ENCODE results near the gene ITIH5.

ITIH5 gene

DNA sequence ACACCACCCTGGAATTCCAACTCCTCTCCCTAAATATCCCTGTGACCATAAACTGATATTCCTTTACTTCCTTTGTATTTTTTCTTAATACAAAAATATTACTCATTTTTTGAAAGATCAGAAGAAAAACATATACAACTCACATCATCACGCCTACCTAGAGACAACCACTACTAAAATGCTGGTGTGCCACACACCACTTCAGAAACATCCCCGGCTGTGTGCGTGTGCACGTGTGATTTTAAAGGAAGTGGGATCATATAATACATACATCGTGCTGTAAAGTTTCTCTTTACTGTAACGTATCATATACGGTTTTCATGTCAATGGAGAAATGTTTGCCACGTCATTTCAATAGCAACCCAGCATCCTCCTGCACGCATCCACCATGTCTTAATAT, 76.5 kb downstream of the ITIH5 start:
- Histone ChIP-seq H3K9me3 (replicated peaks; ENCODE audit: insufficient read depth, low read length) (no peaks in the 10 kb centered on the region), H3K4me3 (ENCODE audit: low read length) (no peak overlapping the region), H3K4me1 (ENCODE audit: low read length) (no peaks in the 10 kb centered on the region), H3F3A (ENCODE audit: insufficient read depth, low read length) (no peaks in the 10 kb centered on the region), H3K4me2 (ENCODE audit: low read depth, low read length) (no peak overlapping the region), H3K9ac (ENCODE audit: low read length) (no peak overlapping the region), H3K36me3 (replicated peaks; ENCODE audit: insufficient read depth, low read length) (no peaks in the 10 kb centered on the region), H2AFZ (ENCODE audit: low read length) (no peak overlapping the region), H3K79me2 (ENCODE audit: low read length) (no peaks in the 10 kb centered on the region), H4K20me1 (ENCODE audit: insufficient read depth, low read length) (no peaks in the 10 kb centered on the region), H3K27ac (ENCODE audit: low read length) (no peak overlapping the region), H3K9me2 (replicated peaks; ENCODE audit: insufficient read depth, low read length) (no peaks in the 10 kb centered on the region), H3K27me3 (replicated peaks; ENCODE audit: insufficient read depth, low read length) (no peaks in the 10 kb centered on the region)
- no peak for DNase-seq
- TF ChIP-seq, protein P1, sequence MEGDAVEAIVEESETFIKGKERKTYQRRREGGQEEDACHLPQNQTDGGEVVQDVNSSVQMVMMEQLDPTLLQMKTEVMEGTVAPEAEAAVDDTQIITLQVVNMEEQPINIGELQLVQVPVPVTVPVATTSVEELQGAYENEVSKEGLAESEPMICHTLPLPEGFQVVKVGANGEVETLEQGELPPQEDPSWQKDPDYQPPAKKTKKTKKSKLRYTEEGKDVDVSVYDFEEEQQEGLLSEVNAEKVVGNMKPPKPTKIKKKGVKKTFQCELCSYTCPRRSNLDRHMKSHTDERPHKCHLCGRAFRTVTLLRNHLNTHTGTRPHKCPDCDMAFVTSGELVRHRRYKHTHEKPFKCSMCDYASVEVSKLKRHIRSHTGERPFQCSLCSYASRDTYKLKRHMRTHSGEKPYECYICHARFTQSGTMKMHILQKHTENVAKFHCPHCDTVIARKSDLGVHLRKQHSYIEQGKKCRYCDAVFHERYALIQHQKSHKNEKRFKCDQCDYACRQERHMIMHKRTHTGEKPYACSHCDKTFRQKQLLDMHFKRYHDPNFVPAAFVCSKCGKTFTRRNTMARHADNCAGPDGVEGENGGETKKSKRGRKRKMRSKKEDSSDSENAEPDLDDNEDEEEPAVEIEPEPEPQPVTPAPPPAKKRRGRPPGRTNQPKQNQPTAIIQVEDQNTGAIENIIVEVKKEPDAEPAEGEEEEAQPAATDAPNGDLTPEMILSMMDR (IDR thresholded peaks at IDR 0.05; ENCODE audit: low read length), result no peak
- no peak for TF ChIP-seq EZH2phosphoT487 (IDR thresholded peaks at IDR 0.05; ENCODE audit: low read length)
- TF ChIP-seq EZH2 (optimal IDR thresholded peaks at IDR 0.05; ENCODE audit: low read depth, low read length), result no peak

DNA sequence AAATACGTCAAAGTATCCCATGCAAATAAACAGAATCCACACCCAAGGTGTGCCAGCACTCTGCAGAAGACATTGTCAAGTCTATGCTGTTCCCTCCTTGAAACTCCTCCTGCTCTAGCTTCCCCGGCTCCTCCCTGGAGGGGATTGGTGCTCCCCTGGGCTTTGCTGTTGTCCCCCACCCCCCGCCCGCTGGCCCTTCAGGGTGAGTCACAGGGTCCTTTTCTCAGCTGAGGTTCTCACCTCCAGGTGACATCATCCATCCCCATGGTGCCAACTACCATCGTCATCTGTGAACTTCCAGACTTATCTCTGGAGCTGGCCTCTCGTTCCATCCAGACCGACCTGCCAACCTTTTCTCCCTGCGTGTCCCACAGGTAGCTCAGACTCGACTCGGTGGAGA, 77.0 kb downstream of the ITIH5 start:
- H3F3A ChIP-seq (ENCODE audit: insufficient read depth, low read length), result no peaks in the 10 kb centered on the region
- no peak overlapping the region for H3K4me2 ChIP-seq (ENCODE audit: low read depth, low read length)
- DNase-seq, result no peak
- H3K4me3 ChIP-seq (ENCODE audit: low read length), result no peak overlapping the region
- TF ChIP-seq EZH2 (optimal IDR thresholded peaks at IDR 0.05; ENCODE audit: low read depth, low read length) (no peak), EZH2phosphoT487 (IDR thresholded peaks at IDR 0.05; ENCODE audit: low read length) (no peak)
- TF ChIP-seq, protein P1 (IDR thresholded peaks at IDR 0.05; ENCODE audit: low read length), result no peak
- no peaks in the 10 kb centered on the region for H3K9me2 ChIP-seq (replicated peaks; ENCODE audit: insufficient read depth, low read length)
- H4K20me1 ChIP-seq (ENCODE audit: insufficient read depth, low read length), result no peaks in the 10 kb centered on the region
- H3K27ac ChIP-seq (ENCODE audit: low read length), result no peak overlapping the region
- H3K79me2 ChIP-seq (ENCODE audit: low read length), result no peaks in the 10 kb centered on the region
- H3K9me3 ChIP-seq (replicated peaks; ENCODE audit: insufficient read depth, low read length), result no peaks in the 10 kb centered on the region
- H3K4me1 ChIP-seq (ENCODE audit: low read length), result no peaks in the 10 kb centered on the region
- no peaks in the 10 kb centered on the region for H3K36me3 ChIP-seq (replicated peaks; ENCODE audit: insufficient read depth, low read length)
- H3K27me3 ChIP-seq (replicated peaks; ENCODE audit: insufficient read depth, low read length), result no peaks in the 10 kb centered on the region
- no peak overlapping the region for H2AFZ ChIP-seq (ENCODE audit: low read length)
- no peak overlapping the region for H3K9ac ChIP-seq (ENCODE audit: low read length)

DNA sequence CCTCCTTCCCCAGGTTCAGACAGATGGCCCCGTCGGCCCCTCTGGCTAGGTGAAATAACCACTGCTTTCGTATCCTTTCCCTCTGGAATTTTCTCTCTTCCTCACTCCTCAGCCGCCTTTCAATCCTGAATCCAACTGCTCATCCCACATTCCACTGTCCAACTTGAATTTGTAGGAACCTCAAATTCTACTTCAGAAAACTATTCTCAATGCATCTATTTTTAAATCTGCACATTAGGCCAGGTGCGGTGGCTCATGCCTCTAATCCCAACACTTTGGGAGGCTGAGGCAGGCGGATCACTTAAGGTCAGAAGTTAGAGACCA, 78.9 kb downstream of the ITIH5 start:
- no peaks in the 10 kb centered on the region for H3K4me1 ChIP-seq (ENCODE audit: low read length)
- H2AFZ ChIP-seq (ENCODE audit: low read length), result no peak overlapping the region
- TF ChIP-seq, protein P1 (IDR thresholded peaks at IDR 0.05; ENCODE audit: low read length), result no peak
- TF ChIP-seq EZH2 (optimal IDR thresholded peaks at IDR 0.05; ENCODE audit: low read depth, low read length) (no peak), EZH2phosphoT487 (IDR thresholded peaks at IDR 0.05; ENCODE audit: low read length) (no peak)
- H3K9me2 ChIP-seq (replicated peaks; ENCODE audit: insufficient read depth, low read length), result no peaks in the 10 kb centered on the region
- H3K27me3 ChIP-seq (replicated peaks; ENCODE audit: insufficient read depth, low read length), result no peaks in the 10 kb centered on the region
- no peaks in the 10 kb centered on the region for H3K79me2 ChIP-seq (ENCODE audit: low read length)
- no peaks in the 10 kb centered on the region for H3F3A ChIP-seq (ENCODE audit: insufficient read depth, low read length)
- no peak overlapping the region for H3K9ac ChIP-seq (ENCODE audit: low read length)
- H4K20me1 ChIP-seq (ENCODE audit: insufficient read depth, low read length), result no peaks in the 10 kb centered on the region
- no peak for DNase-seq
- no peak overlapping the region for H3K4me2 ChIP-seq (ENCODE audit: low read depth, low read length)
- H3K36me3 ChIP-seq (replicated peaks; ENCODE audit: insufficient read depth, low read length), result no peaks in the 10 kb centered on the region
- no peak overlapping the region for H3K27ac ChIP-seq (ENCODE audit: low read length)
- no peak overlapping the region for H3K4me3 ChIP-seq (ENCODE audit: low read length)
- no peaks in the 10 kb centered on the region for H3K9me3 ChIP-seq (replicated peaks; ENCODE audit: insufficient read depth, low read length)

All from MM.1S (cell line).